Measurements from ENCODE around the gene IFT25.
"Not testable (repeated sequence)": the region's sequence is repeated elsewhere in the genome, so short reads cannot be mapped to it uniquely, and the experiment has no call there.

IFT25 gene

GRCh38 chr1:53881853-53882252 lies 63.6 kb downstream of the IFT25 start:
- not testable (repeated sequence) for DNase-seq

GRCh38 chr1:53878492-53879105 lies 66.9 kb downstream of the IFT25 start:
- DNase-seq = no peak

DNA sequence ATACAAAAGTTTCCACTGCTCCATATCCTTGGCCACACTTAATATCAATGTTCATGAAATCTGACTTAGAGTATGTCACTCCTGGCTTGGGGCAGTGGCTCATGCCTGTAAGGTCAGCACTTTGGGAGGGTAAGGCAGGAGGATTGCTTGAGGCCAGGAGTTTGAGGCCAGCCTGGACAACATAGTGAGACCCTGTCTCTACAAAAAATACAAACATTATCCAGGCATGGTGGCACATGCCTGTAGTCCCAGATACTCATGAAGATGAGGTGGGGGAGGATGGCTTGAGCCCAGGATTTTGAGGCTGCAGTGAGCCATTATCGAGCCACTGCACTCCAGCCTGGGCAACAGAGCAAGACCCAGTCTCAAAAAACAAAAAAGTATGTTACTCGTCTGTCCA lies 70.3 kb downstream of the IFT25 start:
- DNase-seq = not testable (repeated sequence)

DNA sequence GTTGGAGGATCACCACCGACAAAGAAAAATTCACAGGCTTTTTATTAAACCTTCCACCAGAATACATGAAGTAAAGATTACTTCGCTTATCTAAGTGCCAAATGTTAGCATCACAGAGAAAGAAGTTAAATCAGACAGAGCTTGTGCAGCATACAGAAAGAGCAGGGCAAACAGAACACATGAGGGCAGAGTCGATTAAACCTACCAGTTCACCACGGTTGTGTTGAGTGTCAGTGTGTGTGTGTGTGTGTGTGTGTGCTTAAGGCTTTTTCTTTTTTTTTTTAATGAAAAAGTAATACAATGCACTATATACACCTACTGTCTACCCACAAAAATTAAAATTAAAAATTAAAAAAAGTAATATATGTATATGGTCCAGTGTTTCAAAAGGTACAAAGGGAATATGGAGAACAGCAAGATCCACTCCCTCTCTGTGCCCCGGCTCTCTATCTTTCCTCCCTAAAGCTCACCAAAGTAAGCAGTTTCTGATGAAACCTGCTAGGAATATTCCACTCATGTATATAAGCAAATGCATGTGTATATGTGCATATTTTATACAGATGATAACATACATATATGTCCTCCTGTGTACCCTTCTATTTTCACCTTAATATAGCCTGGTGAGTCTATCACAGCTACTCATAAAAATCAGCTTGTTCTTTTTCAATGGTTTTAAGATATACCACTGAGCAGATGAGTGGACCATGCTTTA lies 73.6 kb downstream of the IFT25 start:
- no peak for DNase-seq
